Vagina (tissue), 2 donors: ENCODE measurements around the gene CKS1B. TPM values are rescaled to one million over a fixed set of nuclear protein-coding genes. Genes with fewer than 3 reads are reported as not detected.

Experiments
- DNase-seq, 2 donors: peaks; one replicate each; pipeline ENCODE4 v3.0.0-alpha.2; 2017; ENCODE audit errors: extremely low spot score in 2 of 2
- H3K27ac ChIP-seq: fragments of 200-600 bp; sonication (generic); one replicate; pipeline ENCODE4 v1.5.1; 2019
- H3K27me3 ChIP-seq: fragments of 200-600 bp; sonication (generic); one replicate; pipeline ENCODE4 v1.5.1; 2019
- H3K36me3 ChIP-seq, 2 donors: fragments of 200-600 bp; sonication (generic); one replicate each; pipeline ENCODE4 v1.5.1; 2017 to 2019
- H3K4me1 ChIP-seq: fragments of 200-600 bp; sonication (generic); one replicate; pipeline ENCODE4 v1.5.1; 2019
- H3K4me3 ChIP-seq, 2 donors: fragments of 200-600 bp; sonication (generic); 1 replicate in 1 of 2; 2 replicates in 1 of 2; pipeline ENCODE4 v1.5.1; 2016 to 2019
- H3K9me3 ChIP-seq: fragments of 200-600 bp; sonication (generic); one replicate; pipeline ENCODE4 v1.5.1; 2019
- POLR2A ChIP-seq, 2 donors: fragments of 450-650 bp; IDR thresholded peaks; one replicate each; pipeline ENCODE4 v1.6.1; 2017; ENCODE audit warnings: antibody characterized with exemption in 2 of 2, mild to moderate bottlenecking in 2 of 2, moderate library complexity in 2 of 2
- POLR2AphosphoS5 ChIP-seq, 2 donors: sonication (generic); formaldehyde crosslinking; IDR thresholded peaks; one replicate each; pipeline ENCODE4 v1.9.0; 2017; ENCODE audit warnings: antibody characterized with exemption in 2 of 2, mild to moderate bottlenecking in 2 of 2, low read depth in 1 of 2; ENCODE audit not compliant: insufficient read depth in 1 of 2
- intact Hi-C: fragments of 100-400 bp; cut with DNase I; formaldehyde crosslinking; loops from one replicate; pipeline ENCODE4 v1.15.1; 2023
- total RNA-seq: library from RNA; depleted of rRNA; stranded (reverse); fragments of >200 nt; gene quantifications from one replicate; pipeline ENCODE4 v1.2.3, GENCODE V29; 2016
- TF ChIP-seq, protein P1 (sequence below), 3 experiments: fragments of 450-650 bp in 2 of 3; fragments of 200-600 bp in 1 of 3; sonication (generic) in 1 of 3; IDR thresholded peaks; one replicate each; pipeline ENCODE4 v1.5.1; 2017 to 2019; ENCODE audit warnings: antibody characterized with exemption in 3 of 3, mild to moderate bottlenecking in 2 of 3, moderate library complexity in 2 of 3

CKS1B gene
- total RNA-seq, 1 donor from 2014 or later: 30.4 TPM

DNA sequence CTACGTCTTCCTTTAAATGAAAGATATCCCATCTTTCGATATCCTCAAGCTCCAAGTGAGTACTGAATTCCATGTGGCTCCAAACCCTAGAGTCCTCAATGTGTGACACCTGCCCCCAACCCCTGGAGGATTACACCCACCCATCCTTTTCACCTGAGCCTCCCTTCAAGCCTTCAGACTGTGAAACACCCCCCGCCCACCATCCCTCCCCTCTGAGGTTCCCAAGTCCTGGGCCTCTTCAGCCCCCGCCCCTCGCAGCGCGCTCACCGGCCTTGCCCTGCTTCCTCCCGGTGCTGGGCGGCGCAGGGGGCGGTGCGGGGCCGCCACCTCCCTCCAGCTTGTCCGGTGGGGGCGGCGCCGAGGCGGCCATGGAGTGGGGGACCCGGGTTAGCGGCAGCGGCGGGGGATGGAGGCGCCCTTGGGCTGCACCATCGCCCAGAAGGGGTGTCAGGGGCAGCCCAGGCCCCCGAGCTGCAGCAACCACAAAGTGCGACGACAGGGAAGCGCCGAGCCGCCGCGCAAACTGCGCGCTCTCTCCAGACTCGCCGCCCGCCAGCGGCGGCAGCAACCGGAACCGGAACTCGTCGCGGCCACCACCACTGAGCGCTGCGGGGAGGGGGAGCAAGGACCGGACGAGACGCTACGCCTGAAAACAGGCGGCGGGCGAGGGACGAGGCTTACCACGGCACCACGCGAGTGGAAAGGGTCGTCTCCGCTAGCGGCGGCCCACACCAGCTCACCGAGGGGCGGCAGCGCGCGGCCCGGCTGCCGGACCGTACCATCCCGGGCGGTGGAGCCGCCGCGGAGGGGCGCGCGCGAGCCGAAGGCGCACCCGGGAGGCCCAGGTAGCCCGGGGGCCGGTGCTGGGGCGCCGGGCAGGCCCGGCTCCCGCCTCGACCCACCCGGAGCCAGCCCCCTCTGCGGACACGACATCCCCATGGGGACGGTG is 13.0 kb upstream of the CKS1B start, which contains the start of gene PYGO2:
Gene PYGO2, minus strand, starts transcription at position 576 of the 949 bp plus-strand sequence. Its CDS starts 206 bp downstream, at position 370.
- Histone ChIP-seq H3K4me1 (peaks cover 44% of the 10 kb centered on the region), H3K9me3 (no peaks in the 10 kb centered on the region), H3K27ac (peak within 1 kb of the TSS; percentile 97), H3K27me3 (no peaks in the 10 kb centered on the region), H3K4me3 (peak within 1 kb of the TSS; percentile 73 to 91), H3K36me3 (peaks cover 0 to 39% of the 10 kb centered on the region in 2 donors)
- TF ChIP-seq POLR2AphosphoS5 (IDR thresholded peaks at IDR 0.05; ENCODE audit: insufficient read depth in 1 of 2, low read depth in 1 of 2): peak in 1 of 2 donors; percentile 90
- TF ChIP-seq, protein P1, sequence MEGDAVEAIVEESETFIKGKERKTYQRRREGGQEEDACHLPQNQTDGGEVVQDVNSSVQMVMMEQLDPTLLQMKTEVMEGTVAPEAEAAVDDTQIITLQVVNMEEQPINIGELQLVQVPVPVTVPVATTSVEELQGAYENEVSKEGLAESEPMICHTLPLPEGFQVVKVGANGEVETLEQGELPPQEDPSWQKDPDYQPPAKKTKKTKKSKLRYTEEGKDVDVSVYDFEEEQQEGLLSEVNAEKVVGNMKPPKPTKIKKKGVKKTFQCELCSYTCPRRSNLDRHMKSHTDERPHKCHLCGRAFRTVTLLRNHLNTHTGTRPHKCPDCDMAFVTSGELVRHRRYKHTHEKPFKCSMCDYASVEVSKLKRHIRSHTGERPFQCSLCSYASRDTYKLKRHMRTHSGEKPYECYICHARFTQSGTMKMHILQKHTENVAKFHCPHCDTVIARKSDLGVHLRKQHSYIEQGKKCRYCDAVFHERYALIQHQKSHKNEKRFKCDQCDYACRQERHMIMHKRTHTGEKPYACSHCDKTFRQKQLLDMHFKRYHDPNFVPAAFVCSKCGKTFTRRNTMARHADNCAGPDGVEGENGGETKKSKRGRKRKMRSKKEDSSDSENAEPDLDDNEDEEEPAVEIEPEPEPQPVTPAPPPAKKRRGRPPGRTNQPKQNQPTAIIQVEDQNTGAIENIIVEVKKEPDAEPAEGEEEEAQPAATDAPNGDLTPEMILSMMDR (IDR thresholded peaks at IDR 0.05): peak; percentile 56 to 72 (median 70)
- peak in 1 of 2 donors; percentile 42 for TF ChIP-seq POLR2A (IDR thresholded peaks at IDR 0.05)
- intact Hi-C loops: loop anchor here (5.0 to 10.0 kb wide), 2 partner anchors 56 to 103 kb away; partner anchors contain the start of gene EFNA4
- no peak for DNase-seq

DNA sequence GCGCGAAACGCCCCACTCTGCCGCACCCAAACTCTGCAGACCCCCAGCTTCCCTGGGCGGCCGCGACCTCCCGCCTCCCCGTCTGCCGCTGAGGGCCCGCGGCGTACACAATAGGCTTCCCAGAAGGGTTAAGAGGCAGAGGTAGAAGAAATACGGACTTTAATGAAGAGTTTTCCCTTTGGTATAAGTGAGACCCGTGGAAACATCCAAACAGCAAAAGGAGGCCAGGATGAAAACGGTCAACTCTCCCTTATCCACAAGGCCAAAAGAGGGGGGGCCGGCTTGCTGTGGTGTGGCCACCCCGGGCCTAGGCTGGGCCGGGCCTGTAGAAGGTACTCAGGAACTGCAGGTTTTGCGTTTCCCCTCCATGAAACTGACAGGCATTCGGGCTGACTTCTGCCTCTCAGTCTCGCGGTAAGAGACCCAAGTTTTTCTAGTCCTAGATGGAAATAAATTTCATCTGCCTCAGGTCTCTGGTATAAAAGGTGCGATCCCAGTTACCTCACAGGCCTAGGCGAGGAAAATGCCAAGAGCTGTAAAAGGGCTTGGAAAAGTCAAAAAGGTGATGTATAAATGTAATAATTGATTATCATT is 12.2 kb upstream of the CKS1B start:
- peak overlapping the region; percentile 73 to 91 for H3K4me3 ChIP-seq
- intact Hi-C loops: loop anchor here (5.0 to 10.0 kb wide), 2 partner anchors 55 to 103 kb away; partner anchors contain the start of gene EFNA4
- peaks cover 40% of the 10 kb centered on the region for H3K4me1 ChIP-seq
- H3K36me3 ChIP-seq: peaks cover 0 to 45% of the 10 kb centered on the region in 2 donors
- no peak for TF ChIP-seq POLR2AphosphoS5 (IDR thresholded peaks at IDR 0.05; ENCODE audit: insufficient read depth in 1 of 2, low read depth in 1 of 2)
- no peak for TF ChIP-seq POLR2A (IDR thresholded peaks at IDR 0.05)
- peak overlapping the region; percentile 97 for H3K27ac ChIP-seq
- DNase-seq: no peak
- no peaks in the 10 kb centered on the region for H3K9me3 ChIP-seq
- H3K27me3 ChIP-seq: no peaks in the 10 kb centered on the region

DNA sequence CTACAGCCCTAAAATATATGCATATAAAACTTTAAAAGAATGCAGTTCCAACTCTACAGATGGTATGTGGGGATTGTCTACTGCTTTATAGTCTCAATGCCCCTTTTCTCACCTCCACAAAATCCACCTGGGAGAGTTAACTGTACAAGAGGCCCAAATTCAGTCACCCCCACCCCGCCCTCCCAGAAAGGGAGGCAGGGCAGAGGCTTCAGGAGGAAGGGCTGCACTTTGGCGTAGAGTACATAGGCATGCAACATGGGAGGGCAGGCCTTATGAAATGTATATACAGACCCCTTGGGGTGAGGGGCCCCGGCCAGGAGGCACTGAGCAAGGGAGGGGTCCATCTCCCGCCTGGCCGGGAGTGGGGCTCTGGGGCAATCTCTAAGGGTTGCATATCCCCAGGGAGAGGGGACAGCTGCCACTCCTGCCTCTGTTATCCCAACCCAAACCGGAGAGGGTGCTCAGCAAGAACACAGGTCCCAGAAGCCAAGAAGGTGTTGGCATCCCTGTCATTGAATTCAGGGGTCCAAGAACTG is 11.6 kb upstream of the CKS1B start:
- H3K36me3 ChIP-seq: peaks cover 0 to 45% of the 10 kb centered on the region in 2 donors
- TF ChIP-seq POLR2AphosphoS5 (IDR thresholded peaks at IDR 0.05; ENCODE audit: insufficient read depth in 1 of 2, low read depth in 1 of 2) (no peak), POLR2A (IDR thresholded peaks at IDR 0.05) (no peak)
- TF ChIP-seq, protein P1 (IDR thresholded peaks at IDR 0.05): no peak
- no peaks in the 10 kb centered on the region for H3K9me3 ChIP-seq
- DNase-seq: no peak
- peaks cover 42% of the 10 kb centered on the region for H3K4me1 ChIP-seq
- H3K4me3 ChIP-seq: peak overlapping the region in 1 of 2 donors; percentile 91
- no peaks in the 10 kb centered on the region for H3K27me3 ChIP-seq
- H3K27ac ChIP-seq: peak overlapping the region; percentile 97
- intact Hi-C loops: loop anchor here (5.0 to 10.0 kb wide), 2 partner anchors 54 to 102 kb away; partner anchors contain the start of gene EFNA4

DNA sequence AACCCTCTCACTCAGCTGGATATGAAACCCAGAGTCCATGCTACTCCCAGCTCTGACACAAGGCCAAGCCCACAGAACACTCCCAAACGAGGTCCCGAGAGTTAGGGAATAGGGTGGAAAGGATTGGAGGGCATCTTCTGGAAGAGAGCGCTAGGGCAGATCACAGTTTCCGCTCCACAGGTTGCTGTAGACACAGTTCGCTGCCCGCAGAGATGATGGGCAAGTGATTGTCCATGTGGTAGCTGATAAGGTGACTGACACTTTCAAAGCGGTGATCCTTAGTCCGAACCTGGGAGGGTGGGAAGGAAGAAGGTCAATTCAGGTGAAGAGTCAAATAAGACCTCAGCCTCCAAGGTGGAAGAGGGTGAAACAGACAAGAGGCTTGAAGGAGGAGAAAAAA is 10.8 kb upstream of the CKS1B start:
- intact Hi-C loops: loop anchor here (5.0 to 10.0 kb wide), 2 partner anchors 54 to 101 kb away; partner anchors contain the start of gene EFNA4
- Histone ChIP-seq H3K4me3 (no peak overlapping the region), H3K36me3 (peaks cover 0 to 41% of the 10 kb centered on the region in 2 donors), H3K27me3 (no peaks in the 10 kb centered on the region), H3K9me3 (no peaks in the 10 kb centered on the region), H3K27ac (no peak overlapping the region), H3K4me1 (peaks cover 44% of the 10 kb centered on the region)
- DNase-seq: no peak
- TF ChIP-seq POLR2A (IDR thresholded peaks at IDR 0.05) (no peak), POLR2AphosphoS5 (IDR thresholded peaks at IDR 0.05; ENCODE audit: insufficient read depth in 1 of 2, low read depth in 1 of 2) (no peak)
- TF ChIP-seq, protein P1 (IDR thresholded peaks at IDR 0.05): no peak

DNA sequence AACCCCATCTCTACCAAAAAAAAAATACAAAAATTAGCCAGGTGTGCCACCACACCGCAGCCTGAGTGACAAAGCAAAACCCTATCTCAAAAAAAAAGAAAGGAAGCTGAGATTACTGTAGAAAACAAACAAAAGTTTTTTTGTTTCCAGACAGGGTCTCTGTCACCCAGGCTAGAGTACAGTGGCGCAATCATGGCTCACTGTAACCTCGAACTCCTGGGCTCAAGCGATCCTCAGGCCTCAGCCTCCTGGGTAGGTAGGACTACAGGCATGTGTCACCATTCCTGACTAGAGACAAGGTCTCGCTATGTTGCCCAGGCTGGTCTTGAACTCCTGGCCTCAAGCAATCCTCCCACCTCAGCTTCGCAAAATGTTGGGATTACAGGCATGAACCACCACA is 10.1 kb upstream of the CKS1B start:
- TF ChIP-seq, protein P1 (IDR thresholded peaks at IDR 0.05): no peak
- TF ChIP-seq POLR2A (IDR thresholded peaks at IDR 0.05): no peak
- no peak for TF ChIP-seq POLR2AphosphoS5 (IDR thresholded peaks at IDR 0.05; ENCODE audit: insufficient read depth in 1 of 2, low read depth in 1 of 2)
- no peaks in the 10 kb centered on the region for H3K9me3 ChIP-seq
- H3K27ac ChIP-seq: no peak overlapping the region
- intact Hi-C loops: loop anchor here (5.0 to 10.0 kb wide), 2 partner anchors 53 to 100 kb away; partner anchors contain the start of gene EFNA4
- peaks cover 0 to 37% of the 10 kb centered on the region in 2 donors for H3K36me3 ChIP-seq
- H3K27me3 ChIP-seq: no peaks in the 10 kb centered on the region
- no peak overlapping the region for H3K4me3 ChIP-seq
- DNase-seq: no peak
- H3K4me1 ChIP-seq: peaks cover 51% of the 10 kb centered on the region
